ENCODE measurements around the gene POLR2M. TPM values are rescaled to one million over a fixed set of nuclear protein-coding genes. Genes with fewer than 3 reads are reported as not detected.

The POLR2M gene
- polyA plus RNA-seq, 3 donors, result 14.4 to 29.4 (median 26.3) TPM

DNA sequence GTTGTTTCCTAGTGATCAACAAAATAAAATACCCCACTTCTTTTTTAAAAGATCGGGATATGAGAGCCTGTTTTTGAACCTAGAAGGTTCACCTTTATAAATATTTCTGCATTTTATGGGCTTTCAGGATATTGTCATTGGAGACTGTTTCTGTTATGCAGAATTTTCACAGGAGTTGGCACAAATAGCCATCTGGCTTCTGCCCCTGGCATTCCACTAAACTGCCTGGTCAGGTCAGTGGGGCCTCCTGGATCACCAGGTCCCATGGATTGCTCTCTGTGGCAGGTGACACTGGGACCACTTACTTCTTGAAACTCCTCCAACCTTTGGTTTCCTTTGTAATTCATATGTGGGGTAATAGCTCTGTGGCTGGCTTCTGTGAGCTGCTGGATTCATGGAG, 25.5 kb upstream of the POLR2M start:
- Histone ChIP-seq H2AFZ (ENCODE audit: insufficient read depth, low read depth, low read length, poor library complexity, severe bottlenecking) (no peak overlapping the region), H3K9me3 (replicated peaks in 1 of 2; ENCODE audit: control insufficient read depth in 1 of 2, insufficient read depth in 1 of 2, low read length in 2 of 2) (no peaks in the 10 kb centered on the region), H3K9ac (ENCODE audit: insufficient read depth, low read length, poor library complexity, severe bottlenecking) (no peak overlapping the region), H3K4me1 (ENCODE audit: control insufficient read depth in 1 of 2, insufficient read depth in 2 of 2, low read length in 2 of 2) (no peaks in the 10 kb centered on the region), H3K36me3 (replicated peaks in 1 of 2; ENCODE audit: control insufficient read depth in 1 of 2, insufficient read depth in 2 of 2, low read length in 2 of 2) (no peaks in the 10 kb centered on the region), H3K27me3 (ENCODE audit: control insufficient read depth in 2 of 2, insufficient read depth in 2 of 2, low read length in 2 of 2) (no peaks in the 10 kb centered on the region), H3K27ac (ENCODE audit: low read depth in 1 of 2, low read length in 2 of 2) (no peak overlapping the region), H3K79me2 (ENCODE audit: insufficient read depth, low read length) (no peaks in the 10 kb centered on the region), H3K4me2 (replicated peaks; ENCODE audit: extremely low read depth, low read length, poor library complexity, severe bottlenecking) (no peak overlapping the region), H3K4me3 (replicated peaks in 1 of 3; ENCODE audit: low read depth in 2 of 3, low read length in 3 of 3) (no peak overlapping the region), H4K20me1 (ENCODE audit: insufficient read depth, low read length) (no peaks in the 10 kb centered on the region)
- Mint-ChIP-seq H3K27me3 (ENCODE audit: low read depth in 3 of 3) (peaks cover 0 to 8% (median 0%) of the 10 kb centered on the region in 3 donors), H3K4me1 (peaks cover 3% of the 10 kb centered on the region), H3K9me3 (peaks cover 0 to 2% (median 0%) of the 10 kb centered on the region in 7 donors), H3K27ac (no peak overlapping the region), H3K36me3 (no peaks in the 10 kb centered on the region), H3K4me3 (no peak overlapping the region)
- intact Hi-C loops (cut with micrococcal nuclease), result no loop called here
- TF ChIP-seq, protein P1, sequence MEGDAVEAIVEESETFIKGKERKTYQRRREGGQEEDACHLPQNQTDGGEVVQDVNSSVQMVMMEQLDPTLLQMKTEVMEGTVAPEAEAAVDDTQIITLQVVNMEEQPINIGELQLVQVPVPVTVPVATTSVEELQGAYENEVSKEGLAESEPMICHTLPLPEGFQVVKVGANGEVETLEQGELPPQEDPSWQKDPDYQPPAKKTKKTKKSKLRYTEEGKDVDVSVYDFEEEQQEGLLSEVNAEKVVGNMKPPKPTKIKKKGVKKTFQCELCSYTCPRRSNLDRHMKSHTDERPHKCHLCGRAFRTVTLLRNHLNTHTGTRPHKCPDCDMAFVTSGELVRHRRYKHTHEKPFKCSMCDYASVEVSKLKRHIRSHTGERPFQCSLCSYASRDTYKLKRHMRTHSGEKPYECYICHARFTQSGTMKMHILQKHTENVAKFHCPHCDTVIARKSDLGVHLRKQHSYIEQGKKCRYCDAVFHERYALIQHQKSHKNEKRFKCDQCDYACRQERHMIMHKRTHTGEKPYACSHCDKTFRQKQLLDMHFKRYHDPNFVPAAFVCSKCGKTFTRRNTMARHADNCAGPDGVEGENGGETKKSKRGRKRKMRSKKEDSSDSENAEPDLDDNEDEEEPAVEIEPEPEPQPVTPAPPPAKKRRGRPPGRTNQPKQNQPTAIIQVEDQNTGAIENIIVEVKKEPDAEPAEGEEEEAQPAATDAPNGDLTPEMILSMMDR (IDR thresholded peaks at IDR 0.05), result no peak
- DNase-seq, result no peak
- WGBS (ENCODE audit: insufficient coverage), result no CpG with 5 or more reads among the region's 1 CpG

DNA sequence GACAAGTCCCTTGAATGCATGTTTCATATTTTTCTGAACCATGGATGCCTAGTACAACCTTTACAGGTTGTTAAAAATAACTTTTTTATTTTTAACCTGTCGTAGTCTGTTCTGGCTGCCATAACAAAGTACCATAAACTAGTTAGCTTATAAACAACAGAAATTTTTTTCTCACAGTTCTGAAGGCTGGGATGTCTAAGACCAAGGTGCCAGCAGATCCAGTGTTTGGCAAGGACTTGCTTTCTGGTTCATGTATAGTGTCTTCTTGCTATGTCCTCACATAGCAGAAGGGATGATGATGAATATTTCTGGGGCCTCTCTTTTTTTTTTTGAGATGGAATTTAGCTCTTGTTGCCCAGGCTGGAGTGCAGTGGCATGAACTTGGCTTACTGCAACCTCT, 23.0 kb upstream of the POLR2M start:
- Mint-ChIP-seq H3K36me3 (no peaks in the 10 kb centered on the region), H3K9me3 (peaks cover 0 to 2% (median 0%) of the 10 kb centered on the region in 7 donors), H3K4me1 (peaks cover 3% of the 10 kb centered on the region), H3K4me3 (no peak overlapping the region), H3K27me3 (ENCODE audit: low read depth in 3 of 3) (peaks cover 0 to 8% (median 0%) of the 10 kb centered on the region in 3 donors), H3K27ac (no peak overlapping the region)
- TF ChIP-seq, protein P1 (IDR thresholded peaks at IDR 0.05), result no peak
- H3K79me2 ChIP-seq (ENCODE audit: insufficient read depth, low read length), result no peaks in the 10 kb centered on the region
- H3K9ac ChIP-seq (ENCODE audit: insufficient read depth, low read length, poor library complexity, severe bottlenecking), result no peak overlapping the region
- H3K27me3 ChIP-seq (ENCODE audit: control insufficient read depth in 2 of 2, insufficient read depth in 2 of 2, low read length in 2 of 2), result no peaks in the 10 kb centered on the region
- intact Hi-C loops (cut with micrococcal nuclease), result no loop called here
- no CpG with 5 or more reads among the region's 1 CpG for WGBS (ENCODE audit: insufficient coverage)
- H3K27ac ChIP-seq (ENCODE audit: low read depth in 1 of 2, low read length in 2 of 2), result no peak overlapping the region
- no peak overlapping the region for H2AFZ ChIP-seq (ENCODE audit: insufficient read depth, low read depth, low read length, poor library complexity, severe bottlenecking)
- no peaks in the 10 kb centered on the region for H4K20me1 ChIP-seq (ENCODE audit: insufficient read depth, low read length)
- DNase-seq, result no peak
- H3K9me3 ChIP-seq (replicated peaks in 1 of 2; ENCODE audit: control insufficient read depth in 1 of 2, insufficient read depth in 1 of 2, low read length in 2 of 2), result no peaks in the 10 kb centered on the region
- no peak overlapping the region for H3K4me2 ChIP-seq (replicated peaks; ENCODE audit: extremely low read depth, low read length, poor library complexity, severe bottlenecking)
- H3K4me1 ChIP-seq (ENCODE audit: control insufficient read depth in 1 of 2, insufficient read depth in 2 of 2, low read length in 2 of 2), result no peaks in the 10 kb centered on the region
- no peak overlapping the region for H3K4me3 ChIP-seq (replicated peaks in 1 of 3; ENCODE audit: low read depth in 2 of 3, low read length in 3 of 3)
- no peaks in the 10 kb centered on the region for H3K36me3 ChIP-seq (replicated peaks in 1 of 2; ENCODE audit: control insufficient read depth in 1 of 2, insufficient read depth in 2 of 2, low read length in 2 of 2)

All from CD14-positive monocyte (primary cell).